ENCODE results near the gene MARCHF3.
"Not testable (repeated sequence)": the region's sequence is repeated elsewhere in the genome, so short reads cannot be mapped to it uniquely, and the experiment has no call there.

MARCHF3 gene

DNA sequence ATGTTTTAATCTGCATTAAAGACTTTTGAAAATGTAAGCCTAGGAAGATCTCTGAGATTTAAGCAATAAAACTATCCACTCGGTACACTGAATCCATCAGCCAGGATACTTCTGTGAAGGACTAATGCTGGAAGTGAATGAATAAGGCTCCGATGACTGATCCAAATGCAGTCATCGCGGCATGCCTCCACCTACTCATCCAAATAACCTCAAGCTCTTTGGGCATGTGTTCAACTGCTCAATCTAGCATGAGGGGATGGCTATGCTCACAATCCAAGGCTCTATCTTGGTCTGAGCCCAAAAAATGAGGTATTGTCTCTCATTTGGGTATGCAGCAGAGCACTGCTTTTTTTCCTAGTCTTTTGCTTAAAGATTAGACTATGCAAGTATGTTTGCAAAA, 19.2 kb downstream of the MARCHF3 start:
- DNase-seq = no peak

- no peak for DNase-seq
Measured at GRCh38 chr5:127010362-127010761, 20.0 kb downstream of the MARCHF3 start.

GRCh38 chr5:127009784-127010183, 20.6 kb downstream of the MARCHF3 start:
- no peak for DNase-seq

GRCh38 chr5:127008300-127008975, 21.9 kb downstream of the MARCHF3 start:
- no peak for DNase-seq

DNA sequence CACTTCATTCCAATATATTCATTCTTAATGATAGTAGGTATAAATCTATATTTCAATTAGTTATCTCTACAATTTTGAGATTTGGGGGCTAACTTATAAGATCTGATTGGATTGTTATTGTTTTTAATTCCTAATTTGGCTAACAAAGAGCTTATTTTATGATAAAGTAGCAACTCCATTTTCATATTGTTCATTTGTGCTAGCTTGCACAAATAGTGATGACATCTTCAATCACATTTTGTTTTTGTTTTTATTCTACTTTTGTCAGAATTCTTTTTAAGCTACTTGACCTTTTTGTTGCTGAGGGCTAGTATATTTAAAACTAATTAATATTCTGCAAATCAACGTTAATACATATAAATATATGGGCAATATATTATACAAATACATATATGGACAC, 22.8 kb downstream of the MARCHF3 start:
- no peak for DNase-seq

- DNase-seq = no peak
Measured at GRCh38 chr5:127006744-127007143, 23.6 kb downstream of the MARCHF3 start.

DNA sequence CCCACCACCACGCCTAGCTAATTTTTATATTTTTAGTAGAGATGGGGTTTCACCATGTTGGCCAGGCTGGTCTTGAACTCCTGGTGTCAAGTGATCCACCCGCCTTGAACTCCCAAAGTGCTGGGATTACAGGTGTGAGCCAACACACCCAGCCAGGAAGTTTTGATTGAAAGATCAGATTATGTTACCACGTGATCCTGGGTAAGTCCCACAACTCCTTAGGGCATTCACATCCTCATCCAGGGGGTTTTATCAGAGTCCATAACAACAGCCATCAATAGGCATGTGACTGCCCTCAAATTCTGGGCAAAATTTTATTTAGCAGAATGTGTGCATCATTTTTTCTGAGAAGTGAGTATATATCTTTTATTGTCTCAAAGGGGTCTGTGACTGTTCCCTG, 25.1 kb downstream of the MARCHF3 start:
- not testable (repeated sequence) for DNase-seq

GRCh38 chr5:127004721-127005120, 25.6 kb downstream of the MARCHF3 start:
- no peak for DNase-seq

- DNase-seq = no peak
Measured at GRCh38 chr5:127003798-127004495, 26.4 kb downstream of the MARCHF3 start.

GRCh38 chr5:127002390-127002789, 28.0 kb downstream of the MARCHF3 start:
- DNase-seq = no peak

- DNase-seq = no peak
Measured at GRCh38 chr5:127001621-127002296, 28.6 kb downstream of the MARCHF3 start.

GRCh38 chr5:126998895-126999570, 31.3 kb downstream of the MARCHF3 start:
- DNase-seq = no peak

DNA sequence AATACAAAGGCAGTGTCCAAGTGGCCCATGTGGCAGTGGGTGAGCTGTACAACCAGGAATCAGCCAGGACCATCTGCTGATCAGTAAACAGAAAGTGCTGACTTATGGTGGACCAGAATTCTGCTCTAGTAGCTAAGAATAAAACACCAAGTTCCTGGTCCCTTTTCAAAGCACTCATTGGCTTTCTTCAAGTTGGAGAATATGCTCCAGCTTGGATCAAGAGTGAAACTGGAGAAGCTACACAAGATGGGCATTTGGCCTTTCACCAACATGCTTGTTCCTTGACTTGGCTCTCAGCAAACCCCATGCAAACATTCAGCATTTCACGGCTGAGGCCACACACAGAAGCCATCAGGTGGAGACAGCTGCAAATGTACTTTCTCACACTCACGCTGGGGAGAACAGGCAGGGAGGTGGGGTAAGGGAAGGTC, 32.1 kb downstream of the MARCHF3 start:
- DNase-seq = no peak

DNA sequence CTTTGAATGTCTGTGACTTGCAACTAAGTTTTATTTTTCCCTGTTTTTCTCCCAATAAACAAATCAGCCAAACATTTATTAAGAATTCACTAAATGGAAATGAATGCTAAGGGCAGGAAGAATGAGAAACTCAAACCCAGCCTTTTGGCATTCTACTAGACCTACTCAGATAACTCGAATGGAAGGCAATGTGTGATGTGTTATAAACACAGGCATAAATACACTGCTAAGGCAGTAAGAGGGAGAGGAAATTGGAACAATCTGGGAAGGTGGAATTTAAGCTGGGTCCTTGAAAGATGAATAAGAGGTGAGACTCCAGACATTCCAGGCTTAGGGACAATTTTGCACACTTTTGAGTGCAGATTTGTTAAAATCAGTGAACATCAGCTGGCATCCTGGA, 34.7 kb downstream of the MARCHF3 start:
- DNase-seq = no peak

DNA sequence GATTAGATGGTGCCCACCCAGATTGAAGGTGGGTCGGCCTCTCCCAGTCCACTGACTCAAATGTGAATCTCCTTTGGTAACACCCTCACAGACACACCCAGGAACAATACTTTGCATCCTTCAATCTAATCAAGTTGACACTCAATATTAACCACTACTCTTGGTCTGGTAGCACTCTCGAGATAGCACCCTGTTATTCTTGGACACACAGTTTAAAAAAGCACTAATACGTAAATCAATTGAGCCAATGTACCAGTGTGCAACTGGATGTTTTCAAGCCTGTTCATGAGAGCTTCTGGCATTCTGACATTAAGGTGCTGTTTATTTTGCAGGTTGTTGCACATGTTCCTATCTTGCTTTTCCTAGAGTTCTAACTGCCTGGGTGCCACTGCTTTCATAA, 35.3 kb downstream of the MARCHF3 start:
- DNase-seq = no peak

GRCh38 chr5:126994485-126994884, 35.9 kb downstream of the MARCHF3 start:
- no peak for DNase-seq

DNA sequence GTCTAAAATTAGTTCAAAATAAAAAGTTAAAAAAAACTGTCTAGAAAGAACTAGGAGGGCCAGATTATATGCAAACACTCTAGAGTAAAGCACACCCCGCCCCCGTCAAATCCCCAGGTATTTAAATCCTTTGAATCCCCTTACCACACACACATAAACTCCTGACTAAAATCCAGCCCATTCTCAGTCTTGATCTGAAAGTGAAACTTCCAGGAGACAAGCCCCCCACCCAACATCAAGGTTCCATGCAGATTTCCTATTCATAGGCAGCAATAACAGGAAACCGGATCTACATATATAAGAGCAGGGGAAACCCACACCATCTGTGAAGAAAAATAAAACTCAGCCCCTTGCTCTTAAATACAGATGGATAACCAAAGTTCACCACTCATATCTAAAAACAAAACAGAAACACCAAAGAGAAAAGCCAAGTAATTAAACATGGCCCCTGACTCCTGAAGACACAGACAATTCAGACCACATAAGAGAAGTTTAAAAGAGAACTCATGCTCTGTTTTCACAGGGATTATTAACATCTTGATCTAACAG, 42.3 kb downstream of the MARCHF3 start:
- DNase-seq = no peak

DNA sequence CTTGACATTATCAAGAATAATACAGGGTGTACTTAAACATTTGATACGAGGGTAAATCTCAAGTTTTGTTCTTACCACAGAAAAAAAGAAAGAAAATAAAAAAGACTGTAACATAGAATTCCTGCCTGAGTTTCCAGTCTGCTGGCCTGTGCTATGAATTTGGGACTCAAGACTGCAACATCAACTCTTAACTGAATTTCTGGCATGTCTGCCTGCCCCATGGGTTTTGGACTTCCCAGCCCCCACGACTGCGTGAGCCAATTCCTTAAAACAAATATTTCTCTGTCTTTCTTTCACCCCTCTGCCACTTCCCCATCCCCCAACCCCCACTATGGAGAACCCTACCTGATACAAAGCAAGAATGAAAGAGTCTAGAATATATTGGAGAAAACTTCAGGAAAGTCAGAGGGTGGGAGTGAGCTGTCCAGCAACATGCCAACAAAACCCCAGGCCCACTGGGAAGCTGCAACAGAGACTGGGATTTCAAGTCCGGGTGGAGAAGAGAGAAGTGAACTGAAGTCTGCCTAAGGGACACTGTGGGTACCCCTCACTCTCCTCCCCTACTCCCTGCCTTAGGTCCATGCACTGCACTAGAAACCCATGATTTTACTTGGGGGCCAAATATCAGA, 43.0 kb downstream of the MARCHF3 start:
- DNase-seq = no peak

DNA sequence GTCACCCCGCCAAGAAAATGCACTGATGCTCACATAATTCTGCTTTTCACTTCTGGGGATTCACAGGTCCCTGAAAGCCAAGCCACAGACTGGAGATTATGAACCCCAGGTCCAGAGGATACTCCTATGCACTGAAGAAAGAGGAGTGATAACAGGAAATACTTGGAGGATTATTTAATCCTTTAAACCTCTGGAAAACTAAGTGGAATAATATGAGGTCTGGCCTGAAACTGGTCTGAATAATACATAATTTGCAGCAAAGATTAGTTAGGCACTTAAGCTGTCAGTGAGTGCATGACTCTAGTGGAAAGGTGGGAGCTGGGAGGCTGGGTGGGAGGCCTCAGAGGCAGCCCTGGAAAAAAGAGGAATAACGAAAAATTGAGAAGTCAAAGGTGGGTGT, 45.7 kb downstream of the MARCHF3 start:
- no peak for DNase-seq

DNA sequence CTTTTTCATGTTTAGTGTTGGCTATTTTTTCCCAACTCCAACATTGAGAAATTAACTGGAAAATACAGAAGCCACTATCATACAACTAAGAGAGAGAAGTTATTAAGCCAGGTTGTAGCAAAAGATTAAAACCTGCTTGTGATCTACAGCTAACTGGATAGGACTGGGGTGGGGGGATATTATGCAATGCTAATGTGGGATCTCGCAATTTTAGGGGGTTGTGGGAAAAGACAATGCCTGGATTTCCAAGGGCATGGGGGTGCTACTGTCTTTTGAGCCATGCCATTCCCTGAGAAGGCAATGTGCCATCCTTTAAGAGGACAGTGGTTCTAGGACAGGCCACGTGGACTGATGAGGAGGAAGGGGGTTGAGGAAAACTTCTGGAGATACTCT, 46.5 kb downstream of the MARCHF3 start:
- no peak for DNase-seq

GRCh38 chr5:126982926-126983873, 47.2 kb downstream of the MARCHF3 start:
- DNase-seq = no peak

DNA sequence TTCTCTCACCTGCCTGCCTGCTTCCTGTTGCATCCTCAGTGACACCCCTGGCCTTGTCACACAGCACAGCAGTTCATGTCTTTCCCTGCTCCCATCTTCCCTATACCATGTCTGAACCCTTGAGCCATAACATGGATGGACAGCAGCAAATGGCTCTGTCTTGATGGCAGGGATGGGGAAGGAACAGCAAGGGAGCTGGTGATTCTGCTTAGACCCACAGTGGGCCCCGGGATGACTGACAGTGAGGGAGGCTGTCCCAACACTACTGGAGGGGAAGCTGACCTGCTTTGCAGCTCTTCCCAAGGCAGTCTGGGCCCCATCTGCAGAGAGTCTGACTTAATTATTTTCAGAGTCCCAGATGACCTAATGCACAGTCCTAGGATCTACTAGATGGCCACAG, 48.2 kb downstream of the MARCHF3 start:
- no peak for DNase-seq
